ENCODE results near the gene PNMA1. TPM values are rescaled to one million over a fixed set of nuclear protein-coding genes. Genes with fewer than 3 reads are reported as not detected.
"Not testable (repeated sequence)": the region's sequence is repeated elsewhere in the genome, so short reads cannot be mapped to it uniquely, and the experiment has no call there.

PNMA1 gene
- polyA plus RNA-seq, 4 donors = 10.8 to 23.5 (median 14.6) TPM

- FAIRE-seq (no peak), DNase-seq (no peak)
- Histone ChIP-seq H3K4me1 (ENCODE audit: control insufficient read depth in 3 of 3, insufficient read depth in 2 of 3, low read depth in 1 of 3, low read length in 2 of 3) (peaks cover 0 to 22% (median 8%) of the 10 kb centered on the region in 3 donors), H3K4me3 (ENCODE audit: low read depth in 1 of 3, low read length in 3 of 3) (peak overlapping the region; percentile 9 to 87 (median 60)), H3K27me3 (ENCODE audit: control insufficient read depth in 3 of 3, insufficient read depth in 3 of 3, low read length in 3 of 3) (peaks cover 0 to 10% (median 0%) of the 10 kb centered on the region in 3 donors), H3K27ac (ENCODE audit: low read depth in 1 of 3, low read length in 2 of 3) (peak overlapping the region in 2 of 3 donors; percentile 87 to 91), H3K36me3 (ENCODE audit: control insufficient read depth in 3 of 3, insufficient read depth in 2 of 3, low read depth in 1 of 3, low read length in 3 of 3) (peaks cover under 1 to 10% (median 5%) of the 10 kb centered on the region in 3 donors), H3K9me3 (ENCODE audit: control insufficient read depth in 2 of 2, insufficient read depth in 1 of 2, low read depth in 1 of 2, low read length in 1 of 2) (no peaks in the 10 kb centered on the region)
- 31 to 62% (median 52%) methylated on average over 11 of the region's 11 CpGs for WGBS, 3 donors
These were observed 2.1 kb downstream of the PNMA1 start for GRCh38 chr14:73712071-73712506.

- H3K27me3 ChIP-seq (ENCODE audit: control insufficient read depth in 3 of 3, insufficient read depth in 3 of 3, low read length in 3 of 3) = peaks cover 0 to 10% (median 0%) of the 10 kb centered on the region in 3 donors
- 88 to 98% (median 97%) methylated on average over 5 of the region's 5 CpGs for WGBS, 3 donors
- H3K27ac ChIP-seq (ENCODE audit: low read depth in 1 of 3, low read length in 2 of 3) = no peak overlapping the region
- peaks cover 0 to 2% (median 2%) of the 10 kb centered on the region in 3 donors for H3K36me3 ChIP-seq (ENCODE audit: control insufficient read depth in 3 of 3, insufficient read depth in 2 of 3, low read depth in 1 of 3, low read length in 3 of 3)
- DNase-seq = no peak
- no peak overlapping the region for H3K4me3 ChIP-seq (ENCODE audit: low read depth in 1 of 3, low read length in 3 of 3)
- FAIRE-seq = no peak
- peaks cover 0 to 19% (median 8%) of the 10 kb centered on the region in 3 donors for H3K4me1 ChIP-seq (ENCODE audit: control insufficient read depth in 3 of 3, insufficient read depth in 2 of 3, low read depth in 1 of 3, low read length in 2 of 3)
- no peaks in the 10 kb centered on the region for H3K9me3 ChIP-seq (ENCODE audit: control insufficient read depth in 2 of 2, insufficient read depth in 1 of 2, low read depth in 1 of 2, low read length in 1 of 2)
These were observed 3.4 kb downstream of the PNMA1 start for GRCh38 chr14:73710737-73711136.

GRCh38 chr14:73709904-73710469 is 4.2 kb downstream of the PNMA1 start:
- Histone ChIP-seq H3K4me3 (ENCODE audit: low read depth in 1 of 3, low read length in 3 of 3) (no peak overlapping the region), H3K9me3 (ENCODE audit: control insufficient read depth in 2 of 2, insufficient read depth in 1 of 2, low read depth in 1 of 2, low read length in 1 of 2) (no peaks in the 10 kb centered on the region), H3K27me3 (ENCODE audit: control insufficient read depth in 3 of 3, insufficient read depth in 3 of 3, low read length in 3 of 3) (peaks cover 0 to 10% (median 0%) of the 10 kb centered on the region in 3 donors), H3K4me1 (ENCODE audit: control insufficient read depth in 3 of 3, insufficient read depth in 2 of 3, low read depth in 1 of 3, low read length in 2 of 3) (peaks cover 0 to 19% (median 8%) of the 10 kb centered on the region in 3 donors), H3K36me3 (ENCODE audit: control insufficient read depth in 3 of 3, insufficient read depth in 2 of 3, low read depth in 1 of 3, low read length in 3 of 3) (no peaks in the 10 kb centered on the region), H3K27ac (ENCODE audit: low read depth in 1 of 3, low read length in 2 of 3) (no peak overlapping the region)
- FAIRE-seq (no peak), DNase-seq (no peak)
- WGBS, 3 donors = 93 to 96% (median 94%) methylated on average over 8 of the region's 8 CpGs

- H3K4me1 ChIP-seq (ENCODE audit: control insufficient read depth in 3 of 3, insufficient read depth in 2 of 3, low read depth in 1 of 3, low read length in 2 of 3); H3K27me3 ChIP-seq (ENCODE audit: control insufficient read depth in 3 of 3, insufficient read depth in 3 of 3, low read length in 3 of 3); H3K27ac ChIP-seq (ENCODE audit: low read depth in 1 of 3, low read length in 2 of 3); H3K4me3 ChIP-seq (ENCODE audit: low read depth in 1 of 3, low read length in 3 of 3); H3K36me3 ChIP-seq (ENCODE audit: control insufficient read depth in 3 of 3, insufficient read depth in 2 of 3, low read depth in 1 of 3, low read length in 3 of 3); FAIRE-seq; H3K9me3 ChIP-seq (ENCODE audit: control insufficient read depth in 2 of 2, insufficient read depth in 1 of 2, low read depth in 1 of 2, low read length in 1 of 2); DNase-seq: not testable (repeated sequence)
- WGBS, 3 donors = 65 to 92% (median 87%) methylated on average over 1 to 4 of the region's 4 CpGs
These were observed 6.1 kb downstream of the PNMA1 start for GRCh38 chr14:73708076-73708475.

- no peaks in the 10 kb centered on the region for H3K27me3 ChIP-seq (ENCODE audit: control insufficient read depth in 3 of 3, insufficient read depth in 3 of 3, low read length in 3 of 3)
- peak; percentile 38 to 73 for DNase-seq
- no peaks in the 10 kb centered on the region for H3K4me1 ChIP-seq (ENCODE audit: control insufficient read depth in 3 of 3, insufficient read depth in 2 of 3, low read depth in 1 of 3, low read length in 2 of 3)
- no peaks in the 10 kb centered on the region for H3K9me3 ChIP-seq (ENCODE audit: control insufficient read depth in 2 of 2, insufficient read depth in 1 of 2, low read depth in 1 of 2, low read length in 1 of 2)
- FAIRE-seq = no peak
- no peak overlapping the region for H3K27ac ChIP-seq (ENCODE audit: low read depth in 1 of 3, low read length in 2 of 3)
- WGBS, 3 donors = 65 to 71% (median 68%) methylated on average over 1 of the region's 1 CpG
- peaks cover 0 to 6% (median 0%) of the 10 kb centered on the region in 3 donors for H3K36me3 ChIP-seq (ENCODE audit: control insufficient read depth in 3 of 3, insufficient read depth in 2 of 3, low read depth in 1 of 3, low read length in 3 of 3)
- H3K4me3 ChIP-seq (ENCODE audit: low read depth in 1 of 3, low read length in 3 of 3) = no peak overlapping the region
These were observed 13.9 kb downstream of the PNMA1 start for GRCh38 chr14:73700325-73700724.

GRCh38 chr14:73696466-73697400 is 17.5 kb downstream of the PNMA1 start:
- Histone ChIP-seq H3K27me3 (ENCODE audit: control insufficient read depth in 3 of 3, insufficient read depth in 3 of 3, low read length in 3 of 3) (no peaks in the 10 kb centered on the region), H3K4me3 (ENCODE audit: low read depth in 1 of 3, low read length in 3 of 3) (no peak overlapping the region), H3K27ac (ENCODE audit: low read depth in 1 of 3, low read length in 2 of 3) (no peak overlapping the region), H3K9me3 (ENCODE audit: control insufficient read depth in 2 of 2, insufficient read depth in 1 of 2, low read depth in 1 of 2, low read length in 1 of 2) (no peaks in the 10 kb centered on the region), H3K4me1 (ENCODE audit: control insufficient read depth in 3 of 3, insufficient read depth in 2 of 3, low read depth in 1 of 3, low read length in 2 of 3) (no peaks in the 10 kb centered on the region), H3K36me3 (ENCODE audit: control insufficient read depth in 3 of 3, insufficient read depth in 2 of 3, low read depth in 1 of 3, low read length in 3 of 3) (peaks cover 0 to 10% (median 3%) of the 10 kb centered on the region in 3 donors)
- no peak for DNase-seq
- no peak for FAIRE-seq
- 67 to 80% (median 72%) methylated on average over 2 of the region's 2 CpGs for WGBS, 3 donors

- Histone ChIP-seq H3K36me3 (ENCODE audit: control insufficient read depth in 3 of 3, insufficient read depth in 2 of 3, low read depth in 1 of 3, low read length in 3 of 3) (peaks cover 0 to 10% (median 3%) of the 10 kb centered on the region in 3 donors), H3K4me1 (ENCODE audit: control insufficient read depth in 3 of 3, insufficient read depth in 2 of 3, low read depth in 1 of 3, low read length in 2 of 3) (no peaks in the 10 kb centered on the region), H3K27me3 (ENCODE audit: control insufficient read depth in 3 of 3, insufficient read depth in 3 of 3, low read length in 3 of 3) (no peaks in the 10 kb centered on the region), H3K9me3 (ENCODE audit: control insufficient read depth in 2 of 2, insufficient read depth in 1 of 2, low read depth in 1 of 2, low read length in 1 of 2) (no peaks in the 10 kb centered on the region), H3K4me3 (ENCODE audit: low read depth in 1 of 3, low read length in 3 of 3) (no peak overlapping the region), H3K27ac (ENCODE audit: low read depth in 1 of 3, low read length in 2 of 3) (no peak overlapping the region)
- WGBS, 3 donors = 79 to 86% (median 80%) methylated on average over 2 of the region's 2 CpGs
- DNase-seq (no peak), FAIRE-seq (no peak)
These were observed 18.2 kb downstream of the PNMA1 start for GRCh38 chr14:73695997-73696396.

- 86 to 98% (median 95%) methylated on average over 2 of the region's 2 CpGs for WGBS, 3 donors
These were observed 19.1 kb downstream of the PNMA1 start for GRCh38 chr14:73695082-73695481.

More at GRCh38 chr14:73695082-73695481, 19.1 kb downstream of the PNMA1 start:
- Histone ChIP-seq H3K27ac (ENCODE audit: low read depth in 1 of 3, low read length in 2 of 3) (no peak overlapping the region), H3K4me1 (ENCODE audit: control insufficient read depth in 3 of 3, insufficient read depth in 2 of 3, low read depth in 1 of 3, low read length in 2 of 3) (no peaks in the 10 kb centered on the region), H3K27me3 (ENCODE audit: control insufficient read depth in 3 of 3, insufficient read depth in 3 of 3, low read length in 3 of 3) (no peaks in the 10 kb centered on the region), H3K36me3 (ENCODE audit: control insufficient read depth in 3 of 3, insufficient read depth in 2 of 3, low read depth in 1 of 3, low read length in 3 of 3) (peaks cover 0 to 10% (median 3%) of the 10 kb centered on the region in 3 donors), H3K4me3 (ENCODE audit: low read depth in 1 of 3, low read length in 3 of 3) (no peak overlapping the region), H3K9me3 (ENCODE audit: control insufficient read depth in 2 of 2, insufficient read depth in 1 of 2, low read depth in 1 of 2, low read length in 1 of 2) (no peaks in the 10 kb centered on the region)
- FAIRE-seq = no peak
- no peak for DNase-seq

Measured in small intestine (tissue), 7 donors.